ENCODE measurements around the gene HIVEP3. TPM values are rescaled to one million over a fixed set of nuclear protein-coding genes. Genes with fewer than 3 reads are reported as not detected.

The HIVEP3 gene
- total RNA-seq, 1 experiment from 2014 or later = 1.1 TPM

GRCh38 chr1:41632781-41633575, 285.7 kb downstream of the HIVEP3 start:
- no peak for DNase-seq (ENCODE audit: low spot score)

GRCh38 chr1:41631971-41632370, 286.8 kb downstream of the HIVEP3 start:
- no peak for DNase-seq (ENCODE audit: low spot score)

- DNase-seq (ENCODE audit: low spot score) = no peak
Observed at GRCh38 chr1:41631154-41631553, 287.6 kb downstream of the HIVEP3 start.

GRCh38 chr1:41629571-41629970, 289.2 kb downstream of the HIVEP3 start:
- DNase-seq (ENCODE audit: low spot score) = no peak

GRCh38 chr1:41629141-41629540, 289.6 kb downstream of the HIVEP3 start:
- no peak for DNase-seq (ENCODE audit: low spot score)

GRCh38 chr1:41627491-41628280, 291.0 kb downstream of the HIVEP3 start:
- DNase-seq (ENCODE audit: low spot score) = no peak

- peak; percentile 71 for DNase-seq (ENCODE audit: low spot score)
Observed at GRCh38 chr1:41626616-41627375, 291.9 kb downstream of the HIVEP3 start.

GRCh38 chr1:41626146-41626545, 292.6 kb downstream of the HIVEP3 start:
- DNase-seq (ENCODE audit: low spot score) = peak; percentile 39

- DNase-seq (ENCODE audit: low spot score) = no peak
Observed at GRCh38 chr1:41623736-41624135, 295.0 kb downstream of the HIVEP3 start.

GRCh38 chr1:41622859-41623732, 295.6 kb downstream of the HIVEP3 start:
- no peak for DNase-seq (ENCODE audit: low spot score)

GRCh38 chr1:41622402-41622801, 296.3 kb downstream of the HIVEP3 start:
- DNase-seq (ENCODE audit: low spot score) = no peak

- no peak for DNase-seq (ENCODE audit: low spot score)
Observed at GRCh38 chr1:41621791-41622190, 296.9 kb downstream of the HIVEP3 start.

- no peak for DNase-seq (ENCODE audit: low spot score)
Observed at GRCh38 chr1:41621256-41621655, 297.5 kb downstream of the HIVEP3 start.

- no peak for DNase-seq (ENCODE audit: low spot score)
Observed at GRCh38 chr1:41620365-41621169, 298.2 kb downstream of the HIVEP3 start.

- no peak for DNase-seq (ENCODE audit: low spot score)
Observed at GRCh38 chr1:41619511-41620364, 299.0 kb downstream of the HIVEP3 start.

GRCh38 chr1:41618871-41619270, 299.9 kb downstream of the HIVEP3 start:
- no peak for DNase-seq (ENCODE audit: low spot score)

- DNase-seq (ENCODE audit: low spot score) = no peak
Observed at GRCh38 chr1:41618066-41618825, 300.5 kb downstream of the HIVEP3 start.

- DNase-seq (ENCODE audit: low spot score) = no peak
Observed at GRCh38 chr1:41617336-41617735, 301.4 kb downstream of the HIVEP3 start.

GRCh38 chr1:41616563-41616962, 302.2 kb downstream of the HIVEP3 start:
- DNase-seq (ENCODE audit: low spot score) = no peak

Data from HT-29 (cell line).